HG03196 (cell line): ENCODE data around the gene JMJD1C.
"Not testable (repeated sequence)": the region's sequence is repeated elsewhere in the genome, so short reads cannot be mapped to it uniquely, and the experiment has no call there.

Experiments used
- ATAC-seq: cut with Tn5 transposase; IDR thresholded peaks from one replicate; pipeline ENCODE4 v1.9.1; 2021; ENCODE audit not compliant: unreplicated experiment

The JMJD1C gene

DNA sequence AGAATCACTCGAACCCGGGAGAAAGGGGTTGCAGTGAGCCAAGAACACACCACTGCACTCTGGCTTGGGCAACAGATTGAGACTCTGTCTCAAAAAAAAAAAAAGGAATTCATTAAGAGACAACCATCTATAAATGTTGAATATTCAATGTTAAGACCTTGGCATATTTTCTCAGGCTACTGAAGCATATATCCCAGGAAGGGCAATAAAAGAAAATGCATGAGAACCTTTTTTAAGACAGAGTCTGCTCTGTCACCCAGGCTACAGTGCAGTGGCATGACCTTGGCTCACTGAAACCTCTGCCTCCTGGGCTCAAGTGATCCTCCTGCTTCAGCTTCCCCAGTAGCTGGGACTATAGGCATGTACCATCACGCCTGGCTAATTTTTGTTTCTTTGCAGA lies 165.0 kb downstream of the JMJD1C start:
- ATAC-seq: no peak

DNA sequence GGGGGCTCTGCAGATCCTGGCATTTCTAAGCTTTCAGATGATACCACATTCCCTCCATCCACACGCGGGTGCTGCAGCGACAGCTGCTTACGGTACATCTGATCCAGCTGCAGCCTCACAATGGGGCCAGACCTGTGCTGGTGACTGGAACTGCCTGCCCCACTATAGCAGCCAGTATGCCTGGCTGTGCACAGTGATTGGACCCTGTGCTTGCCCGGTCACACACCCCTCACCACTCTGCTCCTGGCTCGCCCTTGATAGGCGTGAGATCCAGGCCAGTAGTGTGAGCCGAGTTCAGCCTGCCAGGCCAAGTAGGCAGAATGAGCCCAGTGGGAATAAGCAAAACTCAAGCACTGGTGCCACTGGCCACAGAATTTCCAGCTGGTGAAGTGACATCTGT lies 167.8 kb downstream of the JMJD1C start:
- ATAC-seq: no peak

DNA sequence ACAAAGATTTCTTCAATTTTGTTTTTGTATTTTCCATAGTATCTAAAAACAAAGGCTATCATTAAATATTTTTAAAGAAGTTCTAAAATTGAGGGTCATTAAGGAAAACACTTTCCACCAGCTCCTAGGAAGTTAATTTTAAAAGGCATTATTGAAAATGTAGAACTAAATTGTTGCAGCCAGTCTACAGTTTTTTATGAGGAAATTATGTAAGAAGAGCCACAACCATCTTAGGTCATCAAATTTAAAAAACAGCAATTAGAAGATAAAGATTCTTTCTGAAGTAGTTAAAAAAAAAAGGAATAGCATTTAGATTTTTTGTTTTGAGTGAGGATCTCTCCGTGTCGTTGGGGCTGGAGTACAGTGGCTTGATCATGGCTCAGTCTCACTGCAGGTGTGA lies 171.0 kb downstream of the JMJD1C start:
- no peak for ATAC-seq

DNA sequence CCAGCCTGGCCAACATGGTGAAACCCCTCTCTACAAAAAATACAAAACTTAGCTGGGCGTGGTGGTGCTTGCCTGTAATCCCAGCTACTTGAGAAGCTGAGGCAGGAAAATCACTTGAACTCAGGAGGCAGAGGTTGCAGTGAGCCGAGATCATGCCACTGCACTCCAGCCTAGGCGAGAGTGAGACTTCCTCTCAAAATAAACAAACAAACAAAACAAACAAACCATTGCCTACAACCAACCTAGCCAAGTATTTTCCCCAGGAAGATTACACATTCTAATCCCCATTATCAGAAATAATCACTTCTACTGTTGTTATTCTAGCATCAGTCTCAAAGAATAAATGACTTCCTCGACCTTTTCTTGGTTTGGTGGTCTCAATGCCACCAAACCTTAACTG lies 172.9 kb downstream of the JMJD1C start:
- ATAC-seq: not testable (repeated sequence)

DNA sequence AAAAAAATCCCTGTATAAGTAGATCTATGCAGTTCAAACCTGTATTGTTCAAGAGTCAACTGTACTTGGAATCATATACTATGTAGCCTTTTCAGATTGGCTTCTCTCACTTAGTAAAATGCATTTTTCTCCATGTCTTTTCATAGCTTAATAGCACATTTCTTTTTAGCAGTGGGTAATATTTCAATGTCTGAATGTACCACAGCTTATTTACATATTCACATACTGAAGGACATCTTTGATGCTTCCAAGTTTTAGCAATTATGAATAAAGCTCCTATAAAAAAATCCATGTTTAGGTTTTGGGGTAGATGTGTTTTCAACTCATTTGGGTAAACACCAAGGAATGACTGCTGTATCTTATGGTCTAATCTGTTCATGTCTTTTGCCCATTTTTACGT lies 177.6 kb downstream of the JMJD1C start:
- ATAC-seq: no peak

DNA sequence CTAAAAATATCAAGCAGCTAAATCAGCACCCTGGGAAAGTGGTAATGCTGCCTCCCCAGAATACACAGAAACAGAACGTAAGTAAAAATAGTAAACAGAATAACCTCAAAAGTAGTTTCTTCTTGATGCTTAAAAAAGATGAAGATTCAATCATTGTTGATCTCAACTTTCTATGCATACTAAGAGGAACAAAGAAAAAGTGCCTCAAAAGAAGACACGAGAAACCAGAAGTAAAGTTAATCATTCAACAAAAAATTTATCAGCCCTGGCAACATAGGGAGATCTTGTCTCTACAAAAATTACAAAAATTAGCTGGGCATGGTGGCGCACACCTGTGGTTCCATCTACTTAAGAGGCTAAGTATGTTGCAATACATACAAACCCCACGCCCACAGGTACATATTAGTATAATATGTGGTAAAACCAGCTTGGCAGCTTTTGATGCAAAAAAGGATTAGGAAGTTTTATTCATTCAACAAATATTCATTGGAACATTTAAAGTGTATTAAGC lies 179.0 kb downstream of the JMJD1C start:
- ATAC-seq: peak; percentile 74

DNA sequence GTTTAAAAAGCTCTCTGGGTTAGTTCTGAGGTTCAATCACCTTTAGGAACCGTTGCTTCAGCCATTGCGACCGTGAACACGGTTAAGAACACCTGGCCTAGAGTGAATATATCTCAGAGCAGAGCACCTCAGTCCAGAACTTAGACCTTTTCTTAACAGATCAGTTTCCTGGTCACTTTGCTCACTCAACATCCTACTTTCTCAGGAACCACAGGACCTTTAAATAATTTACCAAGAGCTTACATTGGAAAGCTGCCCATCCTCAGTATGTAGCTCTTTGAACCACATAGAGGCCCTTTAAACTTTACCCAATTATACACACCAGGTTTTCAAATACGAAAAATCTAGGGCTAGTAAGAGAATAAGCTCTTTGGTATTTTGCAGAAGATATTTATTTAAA lies 179.4 kb downstream of the JMJD1C start:
- peak; percentile 51 for ATAC-seq

DNA sequence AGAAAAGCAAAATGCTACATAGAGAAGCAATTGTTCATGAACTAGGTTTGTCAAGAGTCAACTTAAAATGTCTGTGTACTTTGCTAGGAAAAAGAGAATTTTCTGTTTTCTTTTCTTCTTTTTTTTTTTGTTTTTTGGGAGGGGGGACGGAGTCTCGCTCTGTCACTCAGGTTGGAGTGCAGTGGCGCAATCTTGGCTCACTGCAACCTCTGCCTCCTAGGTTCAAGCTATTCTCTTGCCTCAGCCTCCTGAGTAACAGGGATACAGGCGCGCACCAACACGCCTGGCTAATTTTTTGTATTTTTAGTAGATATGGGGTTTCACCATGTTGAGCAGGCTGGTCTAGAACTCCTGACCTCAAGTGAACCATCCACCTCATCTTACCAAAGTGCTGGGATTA lies 181.9 kb downstream of the JMJD1C start:
- ATAC-seq: not testable (repeated sequence)

DNA sequence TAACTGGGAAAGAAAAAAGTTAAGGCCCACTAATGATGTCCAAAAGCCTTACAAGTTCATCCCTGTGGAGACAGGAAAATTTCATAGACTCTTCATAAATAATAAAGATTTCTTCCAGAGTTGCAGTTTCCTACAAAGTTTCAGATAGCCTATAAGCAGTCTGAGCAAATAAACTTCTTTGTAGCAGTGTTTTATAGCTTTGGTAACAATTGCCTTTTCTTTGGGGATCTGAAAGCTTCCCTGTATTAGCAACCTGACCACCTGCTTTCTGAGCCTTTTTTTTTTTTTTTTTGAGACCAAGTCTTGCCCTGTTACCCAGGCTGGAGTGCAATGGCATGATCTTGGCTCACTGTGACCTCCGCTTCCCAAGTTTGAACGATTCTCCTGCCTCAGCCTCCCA lies 182.7 kb downstream of the JMJD1C start:
- no peak for ATAC-seq

DNA sequence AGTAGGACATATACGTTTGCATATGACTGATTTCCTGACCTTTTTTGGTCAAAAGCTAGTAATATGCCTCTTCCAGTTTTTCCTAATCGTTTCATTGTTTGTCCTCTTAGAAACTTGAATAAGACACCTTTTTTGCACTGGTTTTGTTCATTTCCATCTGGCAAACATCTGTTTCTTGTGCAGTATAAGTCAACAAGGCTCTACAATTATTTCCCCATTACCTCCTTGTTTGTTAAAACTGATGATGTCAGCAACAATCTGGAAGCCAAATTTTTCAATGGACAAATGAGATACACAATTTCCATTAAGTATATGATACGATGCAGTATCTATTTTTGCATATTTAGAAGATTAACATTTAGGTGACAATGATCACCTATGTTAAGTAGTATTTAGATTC lies 183.8 kb downstream of the JMJD1C start:
- ATAC-seq: no peak

DNA sequence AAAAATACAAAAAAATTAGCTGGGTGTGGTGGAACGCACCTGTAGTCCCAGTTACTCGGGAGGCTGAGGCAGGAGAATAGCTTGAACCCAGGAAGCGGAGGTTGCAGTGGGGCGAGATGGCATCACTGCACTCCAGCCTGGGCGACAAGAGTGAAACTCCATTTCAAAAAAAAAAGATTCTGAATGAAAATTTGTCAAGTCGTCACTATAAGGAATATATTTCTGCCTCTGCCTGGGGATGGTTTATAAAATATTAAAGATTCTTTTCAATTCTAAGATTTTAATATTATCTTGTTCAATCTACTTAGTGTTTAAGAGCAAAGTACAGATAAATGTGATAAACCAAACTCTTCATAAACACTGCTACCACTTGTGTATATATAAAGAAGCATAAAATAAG lies 185.4 kb downstream of the JMJD1C start:
- ATAC-seq: no peak

DNA sequence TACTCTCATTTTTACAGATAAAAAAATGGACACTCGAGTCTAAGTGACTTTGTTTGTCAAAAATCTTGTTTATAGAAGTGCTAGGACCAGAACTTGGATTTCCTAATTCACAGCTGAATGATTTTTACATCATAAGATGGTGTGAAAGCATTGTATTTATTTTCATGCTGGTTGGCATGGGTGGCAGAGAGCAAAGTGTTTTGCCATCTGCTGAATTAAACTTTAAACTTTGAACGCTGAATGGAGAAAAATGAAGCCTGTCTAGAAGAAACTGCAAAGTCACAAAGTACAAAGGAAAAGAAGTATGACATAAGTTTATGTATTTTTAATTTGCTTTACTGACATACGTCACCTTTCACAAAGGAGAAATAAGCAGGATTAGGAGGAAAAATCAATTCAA lies 190.7 kb downstream of the JMJD1C start:
- no peak for ATAC-seq

DNA sequence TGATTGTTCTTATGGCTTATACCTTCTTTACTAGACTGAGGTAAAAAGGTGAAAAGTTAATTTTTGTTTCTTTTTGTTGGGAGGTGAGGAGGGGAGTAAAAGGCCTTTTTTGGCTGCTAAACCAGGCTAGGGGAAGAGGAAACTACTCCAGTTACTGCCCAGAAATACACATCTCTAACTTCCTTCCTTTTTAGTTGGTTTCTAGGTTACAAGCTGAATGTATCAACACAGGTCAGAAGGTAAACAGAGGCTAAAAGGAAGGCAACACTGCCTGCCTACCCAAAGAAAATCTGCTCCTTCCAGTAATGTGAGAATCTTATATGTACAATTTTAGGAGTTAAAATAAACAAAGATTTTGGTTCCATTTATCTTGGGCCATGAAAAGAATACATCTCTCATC lies 192.2 kb downstream of the JMJD1C start:
- no peak for ATAC-seq

DNA sequence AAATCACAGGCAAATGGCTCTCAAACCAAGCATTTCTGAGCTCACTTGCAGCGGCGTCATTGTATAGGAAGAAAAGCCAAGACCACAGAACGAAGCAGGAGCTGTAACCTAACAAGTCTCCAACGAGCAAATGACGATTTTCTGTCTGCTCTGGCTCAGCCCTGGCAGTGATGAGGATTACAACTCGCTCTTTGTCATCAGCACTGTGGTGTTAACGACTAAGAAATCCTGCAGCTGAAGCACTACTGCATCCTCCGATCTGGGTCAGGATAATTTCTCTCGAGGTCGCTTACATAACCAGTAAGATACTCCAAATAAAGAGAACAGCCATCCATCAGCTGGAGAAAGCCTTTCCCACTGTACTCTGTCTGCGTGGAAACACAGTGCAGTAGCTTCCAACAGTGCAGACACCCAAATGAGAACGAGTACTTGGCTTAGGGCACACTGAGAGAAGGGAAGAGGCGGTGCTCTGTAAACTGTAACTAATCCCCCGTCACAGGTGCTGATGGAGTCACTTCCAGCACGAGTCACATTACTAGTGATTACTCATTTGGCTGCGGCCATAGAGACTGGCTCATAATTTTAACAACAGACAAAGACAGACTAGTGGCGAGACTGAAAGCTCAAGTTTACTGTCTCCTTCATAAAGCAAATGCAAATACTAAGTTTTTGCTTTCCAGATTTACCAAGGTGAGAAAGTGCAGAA lies 196.8 kb downstream of the JMJD1C start:
- ATAC-seq: peak; percentile 92

DNA sequence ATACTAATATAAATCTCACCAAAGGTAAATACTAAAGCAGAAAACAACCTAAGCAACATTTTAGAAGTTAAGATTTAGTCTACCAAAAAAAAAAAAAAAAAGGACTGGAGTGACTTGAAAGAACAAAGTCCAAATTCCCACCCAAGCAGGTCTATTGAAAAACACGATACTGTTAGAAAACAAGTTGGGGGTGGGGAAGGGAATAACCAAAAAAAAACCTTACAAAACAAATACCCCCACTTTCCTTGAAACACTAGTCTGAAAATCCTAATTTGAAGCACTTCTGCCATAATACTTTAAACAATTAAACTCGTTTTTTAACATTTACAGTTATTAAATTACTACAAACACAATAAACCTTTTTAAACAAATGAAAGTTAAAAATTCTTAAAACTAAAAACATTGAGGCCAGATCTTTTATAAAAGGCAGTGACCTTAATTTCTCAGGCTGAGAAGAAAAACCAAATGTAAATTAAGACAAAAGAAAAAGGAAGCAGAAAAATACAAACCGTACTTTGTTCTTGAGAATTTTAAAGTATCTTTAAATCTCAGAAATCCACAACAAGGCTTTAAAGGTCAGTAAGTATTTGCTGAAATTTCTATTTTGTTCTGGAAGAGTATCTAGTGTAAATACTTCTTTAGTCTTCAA lies 197.5 kb downstream of the JMJD1C start:
- no peak for ATAC-seq

DNA sequence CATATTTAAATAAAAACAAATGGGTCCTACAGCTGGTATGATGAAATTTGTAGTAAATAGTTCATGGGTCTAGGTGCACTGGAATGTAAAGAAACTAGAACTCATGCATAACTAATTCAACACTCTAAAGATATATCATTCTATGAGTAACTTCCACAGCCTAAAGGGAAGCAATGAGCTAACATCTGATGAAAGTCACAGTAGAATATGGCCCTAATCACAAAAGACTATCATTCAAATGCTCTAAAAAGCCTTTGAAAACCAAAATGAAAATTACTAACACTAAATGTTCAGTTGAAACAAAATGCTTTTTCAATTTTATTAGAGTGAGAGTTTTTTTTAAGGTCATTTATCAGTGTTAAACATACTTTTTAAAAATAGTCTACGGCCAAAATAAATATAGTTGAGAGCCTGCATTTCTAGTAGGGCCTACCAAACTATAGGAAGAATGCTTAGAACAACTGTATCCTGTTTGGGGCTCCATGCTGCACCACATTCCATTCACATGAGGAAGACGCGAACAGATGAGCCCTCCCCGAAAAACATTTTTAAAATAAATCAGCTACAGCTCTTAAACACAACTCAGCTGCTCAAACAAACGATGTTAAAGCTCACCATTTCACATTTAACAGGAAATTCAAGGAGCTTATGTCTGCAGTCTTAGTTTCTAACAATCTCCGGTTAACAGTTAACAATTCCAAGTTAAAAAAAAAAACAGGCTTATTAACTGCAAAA lies 198.2 kb downstream of the JMJD1C start:
- ATAC-seq: no peak

DNA sequence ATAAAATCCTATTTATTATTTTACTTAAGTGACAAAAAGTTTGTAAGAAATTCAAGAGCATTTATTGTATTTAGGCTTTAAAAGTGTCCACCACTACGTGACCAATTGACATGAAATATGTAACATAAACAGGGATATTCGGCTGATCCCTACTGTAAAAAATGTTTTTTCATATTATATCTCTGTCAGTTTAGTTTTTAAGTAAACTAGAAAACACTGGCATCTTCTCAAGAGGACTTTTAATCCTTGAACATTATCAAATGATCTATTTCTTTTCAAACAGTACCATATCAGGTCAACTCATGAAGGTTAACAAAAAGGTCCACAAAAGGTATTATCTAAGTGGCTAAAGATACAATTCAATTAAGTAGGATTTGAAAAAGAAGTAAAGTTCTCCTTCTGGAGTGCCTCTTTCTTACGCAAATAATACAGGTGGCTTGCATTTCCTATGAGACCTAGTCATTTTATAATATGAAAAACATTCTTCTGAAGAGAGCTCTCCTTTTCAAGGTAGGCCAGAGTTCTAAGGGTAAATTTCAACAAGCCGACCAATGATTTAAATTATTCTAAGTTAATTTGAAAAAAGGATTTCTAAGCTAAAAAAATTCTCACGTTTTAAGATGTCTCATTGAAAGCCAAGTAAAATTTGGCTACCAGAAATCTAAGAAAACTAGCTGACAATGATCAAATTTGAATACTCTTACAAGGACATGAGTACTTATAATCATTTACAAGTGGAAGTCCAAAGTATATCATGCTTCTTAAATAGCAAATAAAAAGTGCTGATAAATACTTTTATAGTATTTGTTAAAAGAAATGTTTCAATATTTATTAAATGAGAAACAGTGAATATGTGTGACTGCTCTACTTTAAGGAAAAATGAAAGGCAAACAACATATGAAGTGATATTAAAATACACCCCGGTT lies 199.1 kb downstream of the JMJD1C start:
- no peak for ATAC-seq

DNA sequence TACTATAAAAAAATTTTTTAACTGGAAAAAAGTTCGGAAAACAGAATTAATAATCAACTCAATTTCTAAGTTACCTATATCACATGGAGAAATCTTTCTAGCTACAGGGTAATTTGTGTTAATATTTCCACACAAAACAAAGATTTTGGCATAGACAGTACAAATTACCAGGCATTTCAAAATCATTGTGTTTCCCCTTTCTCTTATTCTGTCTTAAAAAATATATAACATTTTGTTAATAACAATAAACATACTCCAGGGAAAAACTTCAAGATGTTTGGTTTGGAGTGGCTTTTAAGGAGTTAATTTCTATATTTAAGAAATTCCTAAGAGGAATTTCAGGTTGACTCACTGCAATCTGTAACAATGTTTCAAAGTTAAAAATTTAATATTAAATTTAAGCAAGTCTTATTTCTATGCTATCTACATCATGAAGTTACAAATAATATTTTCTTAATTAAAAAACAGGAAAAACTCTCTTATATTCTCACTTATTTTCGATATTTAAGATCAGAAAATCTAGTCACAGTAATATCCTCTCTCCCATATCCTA lies 200.0 kb downstream of the JMJD1C start:
- no peak for ATAC-seq

DNA sequence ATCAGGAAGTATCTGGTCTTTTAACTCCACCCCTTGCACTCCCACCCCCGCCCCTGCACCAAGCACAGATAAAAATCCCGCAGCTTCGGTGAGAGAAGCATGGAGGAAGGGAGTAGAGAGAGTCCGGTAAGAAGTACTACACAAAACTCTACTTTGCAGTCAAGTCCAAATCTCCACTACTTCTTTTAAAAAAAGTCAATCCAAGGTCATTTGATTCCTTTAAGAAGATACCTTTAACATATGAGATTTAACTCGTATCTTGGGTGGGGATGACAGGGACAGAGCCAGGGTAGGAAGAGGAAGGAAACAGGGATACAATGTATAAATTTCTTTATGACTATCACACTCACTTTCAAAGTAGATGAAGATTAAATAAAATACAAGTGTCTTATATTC lies 200.6 kb downstream of the JMJD1C start:
- ATAC-seq: no peak

DNA sequence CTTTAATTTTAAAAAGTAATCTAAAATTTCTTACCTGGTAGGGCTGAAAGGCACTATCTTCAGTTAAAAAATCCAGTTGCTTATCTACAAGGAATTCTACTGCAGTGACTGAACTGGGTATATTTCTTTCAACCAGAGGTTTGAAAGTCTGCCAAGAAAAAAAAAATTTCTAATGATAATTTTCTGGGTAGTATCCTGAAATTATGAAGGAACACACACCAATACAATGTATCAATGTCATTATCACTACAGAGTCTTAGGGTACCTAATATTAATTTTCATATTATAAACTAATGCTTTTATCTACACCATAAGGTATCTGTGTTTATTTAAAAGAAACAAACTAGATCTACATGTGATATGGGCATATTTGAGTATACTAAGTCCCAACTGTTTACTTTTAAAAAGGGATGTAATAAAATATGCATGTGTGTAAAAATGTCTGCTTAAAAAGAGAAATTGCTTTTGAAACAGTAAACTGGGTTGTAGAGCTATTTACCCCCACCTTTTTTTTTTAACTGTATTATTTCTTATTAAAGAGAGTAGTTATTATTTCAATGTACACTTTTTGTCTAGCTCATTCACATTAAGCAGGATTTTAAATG lies 201.1 kb downstream of the JMJD1C start:
- no peak for ATAC-seq
